ENCODE data around the gene FTO. TPM values are rescaled to one million over a fixed set of nuclear protein-coding genes. Genes with fewer than 3 reads are reported as not detected.

FTO gene
- total RNA-seq, 1 donor from 2014 or later: 65.8 TPM

DNA sequence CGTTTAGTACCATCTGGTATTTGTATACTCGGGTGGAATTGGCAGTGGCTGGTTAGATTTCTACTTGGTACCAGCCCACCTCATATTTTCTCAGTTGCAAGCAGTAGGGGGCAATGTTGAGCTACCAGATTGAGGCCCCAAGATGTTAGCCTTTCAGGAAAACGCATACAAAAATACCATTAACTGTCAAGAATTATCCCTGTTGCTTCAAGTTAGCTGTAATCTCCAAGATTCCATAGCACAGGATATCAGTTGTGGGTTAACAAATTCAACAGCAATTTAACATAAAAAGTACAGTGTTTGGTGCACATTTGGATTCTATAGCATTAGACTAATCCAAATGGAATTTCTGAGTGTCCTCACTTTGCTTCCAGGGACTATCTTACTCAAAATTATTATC lies 188.2 kb downstream of the FTO start:
- Mint-ChIP-seq H3K36me3 (ENCODE audit: low read depth) (peaks cover 30% of the 10 kb centered on the region), H3K9me3 (no peaks in the 10 kb centered on the region), H3K4me1 (no peaks in the 10 kb centered on the region), H3K27me3 (no peaks in the 10 kb centered on the region), H3K4me3 (no peak overlapping the region), H3K27ac (no peak overlapping the region)
- ChIA-PET POLR2A (no interaction called here), CTCF (no interaction called here)
- TF ChIP-seq, protein P1, sequence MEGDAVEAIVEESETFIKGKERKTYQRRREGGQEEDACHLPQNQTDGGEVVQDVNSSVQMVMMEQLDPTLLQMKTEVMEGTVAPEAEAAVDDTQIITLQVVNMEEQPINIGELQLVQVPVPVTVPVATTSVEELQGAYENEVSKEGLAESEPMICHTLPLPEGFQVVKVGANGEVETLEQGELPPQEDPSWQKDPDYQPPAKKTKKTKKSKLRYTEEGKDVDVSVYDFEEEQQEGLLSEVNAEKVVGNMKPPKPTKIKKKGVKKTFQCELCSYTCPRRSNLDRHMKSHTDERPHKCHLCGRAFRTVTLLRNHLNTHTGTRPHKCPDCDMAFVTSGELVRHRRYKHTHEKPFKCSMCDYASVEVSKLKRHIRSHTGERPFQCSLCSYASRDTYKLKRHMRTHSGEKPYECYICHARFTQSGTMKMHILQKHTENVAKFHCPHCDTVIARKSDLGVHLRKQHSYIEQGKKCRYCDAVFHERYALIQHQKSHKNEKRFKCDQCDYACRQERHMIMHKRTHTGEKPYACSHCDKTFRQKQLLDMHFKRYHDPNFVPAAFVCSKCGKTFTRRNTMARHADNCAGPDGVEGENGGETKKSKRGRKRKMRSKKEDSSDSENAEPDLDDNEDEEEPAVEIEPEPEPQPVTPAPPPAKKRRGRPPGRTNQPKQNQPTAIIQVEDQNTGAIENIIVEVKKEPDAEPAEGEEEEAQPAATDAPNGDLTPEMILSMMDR (IDR thresholded peaks at IDR 0.05): no peak
- DNase-seq (no peak), ATAC-seq (ENCODE audit: low read depth) (no peak)
- intact Hi-C loops (cut with micrococcal nuclease): no loop called here

DNA sequence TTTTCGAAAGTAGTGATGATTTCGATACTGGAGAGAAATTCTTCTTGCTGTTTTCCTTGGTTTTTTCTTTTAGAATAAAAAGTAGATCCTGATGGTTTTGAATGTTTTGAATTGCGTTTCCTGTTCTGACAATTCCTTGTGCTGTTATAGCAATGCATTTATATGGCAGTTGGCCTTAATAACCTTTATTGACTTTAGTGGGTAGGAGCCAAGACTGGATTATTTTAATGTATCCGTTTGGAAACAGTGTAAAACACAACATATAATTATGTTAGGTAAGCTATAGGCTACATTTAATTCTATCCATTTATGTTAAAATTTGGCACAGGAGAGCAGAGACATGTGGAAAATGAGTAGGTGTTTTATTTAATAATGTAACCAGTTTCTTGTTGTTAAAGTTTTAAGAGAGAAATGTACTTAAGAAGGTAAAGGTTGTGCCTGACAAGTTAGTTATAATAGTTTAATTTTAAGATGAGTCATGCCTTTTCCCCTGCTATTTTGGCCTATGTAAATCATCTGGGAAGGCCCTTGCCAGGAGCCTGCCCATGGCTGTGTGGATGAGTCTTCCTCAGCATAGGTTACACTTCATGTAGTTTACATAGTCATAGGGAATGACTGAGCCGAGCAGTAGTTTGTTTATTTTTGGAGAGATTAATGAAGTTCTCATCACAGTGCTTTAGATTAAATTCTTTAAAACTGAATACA lies 189.9 kb downstream of the FTO start:
- DNase-seq: no peak
- Mint-ChIP-seq H3K27me3 (no peaks in the 10 kb centered on the region), H3K27ac (no peak overlapping the region), H3K4me1 (no peaks in the 10 kb centered on the region), H3K36me3 (ENCODE audit: low read depth) (peaks cover 27% of the 10 kb centered on the region), H3K9me3 (no peaks in the 10 kb centered on the region), H3K4me3 (no peak overlapping the region)
- no peak for ATAC-seq (ENCODE audit: low read depth)
- ChIA-PET POLR2A (no interaction called here), CTCF (no interaction called here)
- intact Hi-C loops (cut with micrococcal nuclease): no loop called here
- TF ChIP-seq, protein P1 (IDR thresholded peaks at IDR 0.05): no peak

DNA sequence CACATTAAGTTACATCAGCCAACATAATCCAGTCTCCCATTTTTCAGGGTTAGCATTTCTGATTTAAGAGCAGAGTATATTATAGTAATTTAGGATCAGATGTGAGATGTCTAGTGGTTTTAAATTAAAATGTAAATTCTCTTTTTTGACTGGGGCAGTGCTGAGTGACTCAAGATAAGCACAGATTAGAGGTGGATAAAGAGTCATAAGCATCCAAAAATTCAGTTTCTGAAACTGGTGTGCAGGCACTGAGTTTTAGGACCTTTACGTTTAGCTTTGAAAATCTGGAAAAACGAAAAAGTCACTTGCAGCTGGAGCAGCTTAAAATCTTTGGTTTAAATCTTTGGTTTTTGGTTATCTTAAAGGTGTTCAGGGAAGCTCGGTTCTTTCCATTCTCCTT lies 190.7 kb downstream of the FTO start:
- no peak for ATAC-seq (ENCODE audit: low read depth)

DNA sequence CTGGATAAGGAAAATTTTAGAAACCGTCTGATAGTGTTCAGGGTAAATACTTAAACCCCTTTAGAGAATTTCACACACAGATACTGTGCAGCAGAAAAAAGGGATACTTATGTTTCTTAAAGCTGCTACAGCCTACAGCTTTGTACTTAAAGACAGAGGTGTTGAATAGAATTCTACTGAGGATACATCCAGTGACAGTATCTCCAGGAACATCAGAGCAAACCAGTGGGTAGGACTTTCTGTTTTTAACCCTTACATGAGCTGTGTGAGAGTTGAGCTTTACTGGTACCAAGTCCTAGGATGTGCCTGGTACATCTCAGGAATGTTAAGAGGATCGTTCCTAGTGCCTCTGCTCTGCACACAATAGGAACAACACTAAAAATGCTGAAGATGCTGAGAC lies 191.5 kb downstream of the FTO start:
- Mint-ChIP-seq H3K9me3 (no peaks in the 10 kb centered on the region), H3K36me3 (ENCODE audit: low read depth) (peaks cover 21% of the 10 kb centered on the region), H3K4me3 (no peak overlapping the region), H3K4me1 (no peaks in the 10 kb centered on the region), H3K27me3 (no peaks in the 10 kb centered on the region), H3K27ac (no peak overlapping the region)
- DNase-seq (no peak), ATAC-seq (ENCODE audit: low read depth) (no peak)
- CTCF ChIA-PET: no interaction called here
- POLR2A ChIA-PET: no interaction called here
- TF ChIP-seq, protein P1 (IDR thresholded peaks at IDR 0.05): no peak
- intact Hi-C loops (cut with micrococcal nuclease): no loop called here

More for the DNA sequence above, 190.7 kb downstream of the FTO start:
- no peak for DNase-seq
- Mint-ChIP-seq H3K9me3 (no peaks in the 10 kb centered on the region), H3K4me3 (no peak overlapping the region), H3K4me1 (no peaks in the 10 kb centered on the region), H3K27ac (no peak overlapping the region), H3K36me3 (ENCODE audit: low read depth) (peaks cover 20% of the 10 kb centered on the region), H3K27me3 (no peaks in the 10 kb centered on the region)
- TF ChIP-seq, protein P1 (IDR thresholded peaks at IDR 0.05): no peak
- intact Hi-C loops (cut with micrococcal nuclease): no loop called here
- POLR2A ChIA-PET: no interaction called here
- CTCF ChIA-PET: no interaction called here

DNA sequence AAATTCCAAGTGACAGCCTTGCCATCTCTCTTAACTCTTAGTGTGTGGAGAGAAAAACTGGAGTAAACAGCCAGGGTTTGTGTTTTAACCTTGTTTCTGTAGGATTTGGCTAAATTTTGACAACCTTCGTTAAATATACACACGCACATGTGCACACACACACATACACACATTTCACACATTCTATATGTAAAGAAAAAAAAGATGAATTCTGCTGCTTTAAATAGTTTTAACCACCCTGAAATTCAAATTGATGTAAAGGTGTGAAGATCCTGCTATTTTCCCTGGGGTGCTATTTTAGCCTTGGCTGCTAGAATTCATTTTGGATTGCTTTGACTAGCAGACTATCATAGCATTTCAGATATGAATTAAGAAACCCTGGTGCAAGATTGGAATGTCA lies 191.9 kb downstream of the FTO start:
- no peaks in the 10 kb centered on the region for H3K9me3 Mint-ChIP-seq

More for the DNA sequence above, 191.9 kb downstream of the FTO start:
- Mint-ChIP-seq H3K36me3 (ENCODE audit: low read depth) (peaks cover 22% of the 10 kb centered on the region), H3K4me1 (no peaks in the 10 kb centered on the region), H3K4me3 (no peak overlapping the region), H3K27me3 (no peaks in the 10 kb centered on the region), H3K27ac (no peak overlapping the region)
- TF ChIP-seq, protein P1 (IDR thresholded peaks at IDR 0.05): no peak
- intact Hi-C loops (cut with micrococcal nuclease): no loop called here
- ATAC-seq (ENCODE audit: low read depth): no peak
- ChIA-PET CTCF (no interaction called here), POLR2A (no interaction called here)
- DNase-seq: no peak

All from activated B cell treated with CpG ODN at 0.5 μM for 24 hours (primary cell).